ENCODE measurements around the gene TMEM259. TPM values are rescaled to one million over a fixed set of nuclear protein-coding genes. Genes with fewer than 3 reads are reported as not detected.

TMEM259 gene
- total and polyA plus RNA-seq, 9 of the 15 experiments (the other 6 are each of a cell fraction or from before 2014, with no cell fraction given) = 0.52 to 231 (median 63.6) TPM

- intact Hi-C loops (cut with micrococcal nuclease) = no loop called here
These were observed 39.8 kb upstream of the TMEM259 start for GRCh38 chr19:1060689-1061088.

GRCh38 chr19:1058112-1058511 lies 37.2 kb upstream of the TMEM259 start:
- CTCF ChIA-PET (ENCODE audit: low intra/inter-chr PET ratio) = no interaction called here
- TF ChIP-seq ZC3H11A (IDR thresholded peaks at IDR 0.05; ENCODE audit: low read depth, low read length) = no peak
- TF ChIP-seq SMARCA4 (IDR thresholded peaks at IDR 0.05) = no peak
- TF ChIP-seq ZNF197 (CRISPR knock-in tag; IDR thresholded peaks at IDR 0.05; ENCODE audit: low read depth) = no peak
- TF ChIP-seq KLF1 (tag; IDR thresholded peaks at IDR 0.05) = no peak
- TF ChIP-seq DIDO1 (tag; IDR thresholded peaks at IDR 0.05; ENCODE audit: low read depth) = no peak
- H3K79me2 ChIP-seq (ENCODE audit: control insufficient read depth, insufficient read depth, low read length) = no peaks in the 10 kb centered on the region
- H3K36me3 ChIP-seq (ENCODE audit: control insufficient read depth, insufficient read depth, low read length) = peaks cover 76% of the 10 kb centered on the region
- DNase-seq (ENCODE audit: extremely low read depth in 1 of 4, low spot score in 3 of 4) (no peak), FAIRE-seq (no peak), ATAC-seq (no peak)
- H3K27me3 ChIP-seq (ENCODE audit: control insufficient read depth in 2 of 2, insufficient read depth in 2 of 2, low read length in 2 of 2) = no peaks in the 10 kb centered on the region
- no peaks in the 10 kb centered on the region for H3K9me3 ChIP-seq (replicated peaks; ENCODE audit: control insufficient read depth, insufficient read depth, low read depth, low read length)
- H3K27ac ChIP-seq (ENCODE audit: extremely low read depth, low read depth, low read length) = no peak overlapping the region
- no peak overlapping the region for H3K9ac ChIP-seq (ENCODE audit: insufficient read depth in 1 of 2, low read depth in 2 of 2, low read length in 2 of 2)
- H3K4me2 ChIP-seq (ENCODE audit: insufficient read depth, low read length) = no peak overlapping the region
- intact Hi-C loops (cut with micrococcal nuclease) = no loop called here
- 0 out of 2 replicates have a peak, but pooled peaks cover 4% of the 10 kb centered on the region for H4K20me1 ChIP-seq (replicated peaks; ENCODE audit: control insufficient read depth, insufficient read depth, low read length)
- in situ Hi-C loops (cut with MboI) = no loop called here
- H3K4me3 ChIP-seq = no peak overlapping the region
- no peak overlapping the region for H2AFZ ChIP-seq (ENCODE audit: low read depth, low read length)
- 77% methylated on average over 4 of the region's 5 CpGs for WGBS (ENCODE audit: insufficient coverage, low coverage, missing lambda C conversion rate)
- H3K9me1 ChIP-seq (ENCODE audit: control insufficient read depth, insufficient read depth, low read length) = no peaks in the 10 kb centered on the region
- POLR2A ChIA-PET = interaction anchor here (0.6 to 1.1 kb wide), 4 partner anchors 10 to 162 kb away, joined by 3 to 4 read pairs (median 4); partner anchors contain the start of gene RNU6-2
- H3K4me1 ChIP-seq (replicated peaks in 1 of 2; ENCODE audit: control insufficient read depth in 2 of 2, insufficient read depth in 2 of 2, low read length in 2 of 2) = peaks cover 0 to 41% of the 10 kb centered on the region in 2 experiments; a peak in 2 of 5 replicates
- no TSS peak for BruUV-seq (replicated peaks)

More at GRCh38 chr19:1060689-1061088, 39.8 kb upstream of the TMEM259 start:
- 74% methylated on average over 5 of the region's 5 CpGs for WGBS (ENCODE audit: insufficient coverage, low coverage, missing lambda C conversion rate)
- in situ Hi-C loops (cut with MboI) = no loop called here
- Histone ChIP-seq H3K9me1 (ENCODE audit: control insufficient read depth, insufficient read depth, low read length) (no peaks in the 10 kb centered on the region), H3K79me2 (ENCODE audit: control insufficient read depth, insufficient read depth, low read length) (no peaks in the 10 kb centered on the region), H3K9me3 (replicated peaks; ENCODE audit: control insufficient read depth, insufficient read depth, low read depth, low read length) (no peaks in the 10 kb centered on the region), H2AFZ (ENCODE audit: low read depth, low read length) (no peak overlapping the region), H3K27ac (ENCODE audit: extremely low read depth, low read depth, low read length) (no peak overlapping the region), H4K20me1 (replicated peaks; ENCODE audit: control insufficient read depth, insufficient read depth, low read length) (no peaks in the 10 kb centered on the region), H3K27me3 (ENCODE audit: control insufficient read depth in 2 of 2, insufficient read depth in 2 of 2, low read length in 2 of 2) (no peaks in the 10 kb centered on the region), H3K9ac (ENCODE audit: insufficient read depth in 1 of 2, low read depth in 2 of 2, low read length in 2 of 2) (no peak overlapping the region), H3K4me3 (no peak overlapping the region), H3K4me2 (ENCODE audit: insufficient read depth, low read length) (no peak overlapping the region), H3K36me3 (ENCODE audit: control insufficient read depth, insufficient read depth, low read length) (peaks cover 55% of the 10 kb centered on the region), H3K4me1 (replicated peaks in 1 of 2; ENCODE audit: control insufficient read depth in 2 of 2, insufficient read depth in 2 of 2, low read length in 2 of 2) (peaks cover 3 to 48% of the 10 kb centered on the region in 2 experiments; a peak in 3 of 5 replicates)
- FAIRE-seq = no peak
- CTCF ChIA-PET (ENCODE audit: low intra/inter-chr PET ratio) = no interaction called here
- POLR2A ChIA-PET = interaction anchor here (0.6 kb wide), 1 partner anchor 9 kb away, joined by 3 read pairs; no protein-coding TSS in a partner anchor
- TF ChIP-seq ZFP1 (CRISPR knock-in tag; IDR thresholded peaks at IDR 0.05) (no peak), ZKSCAN1 (IDR thresholded peaks at IDR 0.05; ENCODE audit: low read depth, low read length) (peak; percentile 94)
- BruUV-seq (replicated peaks) = no TSS peak
- DNase-seq (ENCODE audit: extremely low read depth in 1 of 4, low spot score in 3 of 4) = no peak
- ATAC-seq = no peak
